SU-DHL-6 (cell line): Measurements from ENCODE around the gene CA12.

ENCODE experiments used
- CTCF ChIP-seq: fragments of 200-600 bp; sonication (generic); IDR thresholded peaks from one replicate; pipeline ENCODE4 v1.5.1; 2017; ENCODE audit warnings: antibody characterized with exemption, mild to moderate bottlenecking, low read length, moderate library complexity; ENCODE audit not compliant: insufficient read depth, poor library complexity, severe bottlenecking
- EZH2phosphoT487 ChIP-seq: fragments of 200-600 bp; sonication (generic), shearing (Covaris generic); conservative IDR thresholded peaks from 2 replicates; pipeline ENCODE4 v1.6.1; 2018; ENCODE audit warnings: mild to moderate bottlenecking, antibody characterized with exemption, low read length, moderate library complexity, mixed read lengths

DNA sequence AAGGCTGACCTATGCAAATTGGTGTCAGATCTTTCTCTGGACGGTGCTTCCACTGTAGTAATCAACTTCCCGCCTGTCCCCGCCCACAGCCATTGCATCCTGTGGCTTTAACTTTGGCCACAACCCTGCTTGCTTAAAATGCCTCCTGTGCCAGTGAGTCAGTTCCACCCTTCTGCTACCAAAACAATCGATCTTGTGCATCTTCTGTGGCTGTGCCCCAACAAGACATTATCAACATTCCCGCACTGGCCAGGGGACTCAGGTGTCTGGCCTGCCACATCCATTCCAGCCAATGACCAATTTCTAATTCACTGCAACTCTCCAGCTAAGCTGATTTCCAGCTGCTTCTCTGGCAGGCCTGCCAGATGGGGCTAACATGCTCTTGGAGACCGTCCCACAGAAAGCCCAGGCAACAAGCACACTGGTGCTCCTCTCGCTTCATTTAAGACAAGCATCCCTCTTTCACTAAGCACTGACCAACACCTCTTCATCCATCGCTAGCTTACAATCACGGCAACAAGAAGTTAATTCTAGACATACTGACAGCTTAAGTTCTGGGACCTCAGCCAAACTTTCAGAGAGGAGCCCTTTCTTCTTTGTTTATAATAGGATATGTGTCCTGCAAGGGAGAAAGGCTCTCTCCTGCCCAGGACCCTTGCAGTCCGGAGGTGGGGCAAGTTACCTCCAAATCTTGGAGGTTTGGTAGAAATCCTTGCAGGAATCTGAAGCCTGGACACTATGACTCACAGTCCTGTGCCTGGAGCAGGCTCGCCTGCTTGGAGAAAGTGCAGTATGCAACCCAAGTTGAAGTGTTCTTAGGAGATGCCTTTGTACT lies 6.7 kb downstream of the CA12 start:
- TF ChIP-seq CTCF (no peak), EZH2phosphoT487 (no peak)
